GM21825 (cell line): ENCODE measurements around the gene GABARAP.
A peak's percentile ranks its signal among the peaks of the same experiment; 100 is the strongest.

Experiments
- ATAC-seq: cut with Tn5 transposase; IDR thresholded peaks from one replicate; pipeline ENCODE4 v1.9.1; 2021; ENCODE audit warnings: mild to moderate bottlenecking, moderate library complexity; ENCODE audit not compliant: unreplicated experiment

Gene GABARAP

GRCh38 chr17:7223375-7223774 lies 18.9 kb downstream of the GABARAP start:
- no peak for ATAC-seq

- ATAC-seq: no peak
Measured at GRCh38 chr17:7222972-7223292, 19.3 kb downstream of the GABARAP start.

GRCh38 chr17:7222093-7222971 lies 19.9 kb downstream of the GABARAP start:
- no peak for ATAC-seq

GRCh38 chr17:7221278-7222092 lies 20.8 kb downstream of the GABARAP start:
- no peak for ATAC-seq

- ATAC-seq: no peak
Measured at GRCh38 chr17:7220593-7221277, 21.5 kb downstream of the GABARAP start.

- peak; percentile 43 for ATAC-seq
Measured at GRCh38 chr17:7219812-7220592, 22.2 kb downstream of the GABARAP start, which contains the start of the genes ACADVL and DLG4. Gene ACADVL (plus strand): TSS chr17:7219938. CDS start chr17:7219985, 47 bp downstream. Gene DLG4 (minus strand): TSS chr17:7219836.

- ATAC-seq: no peak
Measured at GRCh38 chr17:7219229-7219811, 22.9 kb downstream of the GABARAP start.

GRCh38 chr17:7218758-7219157 lies 23.5 kb downstream of the GABARAP start:
- no peak for ATAC-seq

GRCh38 chr17:7218166-7218565 lies 24.1 kb downstream of the GABARAP start:
- ATAC-seq: no peak

- no peak for ATAC-seq
Measured at GRCh38 chr17:7217113-7217987, 24.9 kb downstream of the GABARAP start.

- no peak for ATAC-seq
Measured at GRCh38 chr17:7216242-7217112, 25.8 kb downstream of the GABARAP start.

- ATAC-seq: no peak
Measured at GRCh38 chr17:7215652-7216180, 26.5 kb downstream of the GABARAP start.

GRCh38 chr17:7215136-7215638 lies 27.1 kb downstream of the GABARAP start:
- no peak for ATAC-seq

GRCh38 chr17:7214300-7215135 lies 27.7 kb downstream of the GABARAP start:
- ATAC-seq: peak; percentile 74

- no peak for ATAC-seq
Measured at GRCh38 chr17:7213895-7214299, 28.4 kb downstream of the GABARAP start.

GRCh38 chr17:7211491-7212273 lies 30.6 kb downstream of the GABARAP start:
- no peak for ATAC-seq
